Stimulated activated CD4-positive, alpha-beta T cell treated with anti-CD3 and anti-CD28 coated beads, TNF-alpha, amount 100 ng/mL, for 48 hours (primary cell): Measurements from ENCODE around the gene C9orf85.
A peak's percentile ranks its signal among the peaks of the same experiment; 100 is the strongest.

ENCODE experiments used
- DNase-seq, 3 donors: peaks; one replicate each; pipeline ENCODE4 v3.0.0-alpha.2; 2020; ENCODE audit warnings: low read depth in 3 of 3

The C9orf85 gene

GRCh38 chr9:71904076-71904475 is 7.4 kb upstream of the C9orf85 start:
- no peak for DNase-seq

GRCh38 chr9:71908825-71909224 is 2.6 kb upstream of the C9orf85 start:
- no peak for DNase-seq

- DNase-seq: peak in 1 of 3 donors; percentile 18
These were observed 1.4 kb upstream of the C9orf85 start for GRCh38 chr9:71909887-71910649.

DNA sequence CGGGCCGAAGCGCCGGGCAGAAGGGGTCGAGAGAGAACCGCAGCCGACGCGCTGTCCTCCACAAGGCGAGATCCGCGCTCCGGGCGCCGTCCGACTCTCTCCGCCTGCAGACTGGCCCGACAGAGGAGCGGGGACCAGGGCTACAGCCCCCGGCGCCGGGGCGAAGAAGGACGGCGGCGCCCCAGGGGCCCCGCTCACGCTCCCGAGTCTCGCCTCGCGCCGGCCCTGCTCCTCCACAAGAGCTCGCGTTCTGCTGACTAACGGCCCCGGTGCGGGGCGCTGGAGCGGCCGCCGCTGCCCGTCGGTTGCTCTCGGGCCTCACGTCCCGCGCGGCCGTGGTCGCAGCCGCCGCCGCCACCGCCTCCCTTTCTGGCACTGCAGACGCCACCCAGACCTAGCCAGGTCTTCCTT is 784 bp upstream of the C9orf85 start:
- peak in 1 of 3 donors; percentile 22 for DNase-seq

GRCh38 chr9:71911908-71912335 is 483 bp downstream of the C9orf85 start:
- DNase-seq: no peak

- no peak for DNase-seq
These were observed 4.1 kb downstream of the C9orf85 start for GRCh38 chr9:71915495-71915894.

GRCh38 chr9:71916834-71917534 is 5.5 kb downstream of the C9orf85 start:
- DNase-seq: peak in 1 of 3 donors; percentile 19

- DNase-seq: no peak
These were observed 7.0 kb downstream of the C9orf85 start for GRCh38 chr9:71918419-71918818.

DNA sequence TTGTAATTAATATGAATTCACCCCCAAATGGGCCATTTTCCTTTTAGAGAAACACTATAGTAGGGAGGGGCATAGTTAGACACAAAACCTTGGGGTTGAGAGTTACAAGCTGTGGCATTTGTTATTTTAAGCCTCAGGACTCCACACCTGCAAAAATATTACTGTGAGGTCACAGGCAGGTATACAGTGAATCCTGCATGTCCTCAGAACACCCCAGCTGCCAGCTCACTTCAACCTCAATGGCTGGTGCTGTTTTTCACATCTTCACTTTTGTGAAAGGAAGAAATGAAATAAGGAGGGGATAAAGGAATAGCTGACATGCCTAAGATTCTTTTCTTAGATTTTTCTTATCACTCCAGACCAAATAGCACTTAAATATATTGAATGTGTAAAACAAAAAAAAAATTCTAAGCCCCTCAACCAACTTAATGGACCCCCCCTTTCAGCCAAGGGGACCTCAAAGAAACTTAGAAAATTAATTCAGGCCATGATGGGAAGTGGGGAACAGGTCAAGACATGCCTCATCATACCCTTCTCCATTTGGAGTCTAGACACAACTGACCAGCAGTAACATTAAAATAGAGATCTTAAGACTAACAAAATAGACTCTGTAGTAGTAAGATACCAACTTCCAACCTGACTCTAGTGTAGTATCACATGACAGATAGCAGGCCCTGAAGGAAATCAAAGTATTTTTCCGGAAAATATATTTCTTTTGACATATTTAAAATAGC is 9.2 kb downstream of the C9orf85 start:
- no peak for DNase-seq

DNA sequence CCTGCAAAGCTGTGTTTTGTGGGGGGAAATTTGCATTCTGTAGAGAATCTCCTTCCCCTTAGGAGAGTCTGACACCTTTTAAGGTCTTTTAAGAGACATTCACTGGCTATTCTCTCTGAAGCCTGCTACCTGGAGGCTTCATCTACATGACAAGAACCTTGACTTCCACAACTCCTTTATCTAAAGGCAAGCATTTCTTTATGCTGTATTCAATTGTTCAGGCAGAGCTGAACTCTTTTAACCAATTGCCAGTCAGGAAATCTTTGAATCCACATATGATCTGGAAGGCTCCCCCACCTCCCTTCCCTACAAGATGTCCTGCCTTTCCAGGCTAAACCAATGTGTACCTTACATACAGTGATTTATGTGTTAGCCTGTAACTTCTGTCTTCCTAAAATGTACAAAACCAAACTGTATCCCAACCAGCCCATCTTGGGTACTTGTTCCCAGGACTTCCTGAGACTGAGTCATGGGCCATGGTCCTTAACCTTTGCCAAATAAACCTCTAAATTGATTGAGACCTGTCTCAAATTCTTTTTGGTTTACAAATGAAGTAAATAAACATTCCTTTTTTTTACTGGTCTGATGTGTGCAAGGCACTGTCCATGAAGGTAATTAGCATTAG is 9.9 kb downstream of the C9orf85 start:
- DNase-seq: no peak

GRCh38 chr9:71924576-71924975 is 13.1 kb downstream of the C9orf85 start:
- no peak for DNase-seq

GRCh38 chr9:71925834-71926233 is 14.4 kb downstream of the C9orf85 start:
- DNase-seq: no peak

DNA sequence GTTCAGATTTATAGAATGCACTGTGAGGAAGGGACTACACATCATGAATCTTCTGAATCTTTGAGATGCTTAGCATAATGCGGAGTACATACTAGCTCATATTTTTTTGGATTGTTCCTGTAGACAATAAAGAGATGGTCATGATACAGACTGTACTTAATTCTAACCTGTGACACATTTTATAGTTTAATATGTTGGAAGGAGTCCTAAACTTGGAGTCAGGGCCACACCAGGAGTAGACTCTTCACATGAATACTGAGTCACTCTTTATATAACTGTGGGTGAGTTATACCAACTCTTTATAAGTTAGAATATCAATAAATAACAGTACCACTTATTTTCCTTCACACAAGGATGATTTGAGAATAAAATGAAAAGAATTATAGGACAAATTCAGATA is 16.9 kb downstream of the C9orf85 start:
- no peak for DNase-seq

DNA sequence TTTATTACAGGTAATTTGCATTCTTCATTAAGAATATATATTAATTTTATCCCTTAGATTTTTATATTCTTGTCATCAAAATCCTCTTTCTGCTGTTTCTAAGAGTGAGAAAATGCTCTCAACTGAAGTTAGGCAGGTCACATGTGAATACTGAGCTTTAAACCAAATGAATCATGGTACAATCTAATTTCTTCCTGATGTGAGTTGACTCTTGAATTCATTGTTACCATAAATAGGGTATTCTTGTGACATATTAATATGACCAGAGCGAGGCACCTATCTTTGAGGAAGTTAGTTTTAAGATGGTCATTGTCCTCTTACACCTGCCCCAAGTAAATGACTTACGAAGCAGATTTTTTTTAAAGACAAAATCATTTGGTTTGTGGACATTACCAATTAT is 17.4 kb downstream of the C9orf85 start:
- DNase-seq: no peak

GRCh38 chr9:71929223-71929622 is 17.8 kb downstream of the C9orf85 start:
- DNase-seq: no peak

GRCh38 chr9:71929791-71930440 is 18.5 kb downstream of the C9orf85 start:
- no peak for DNase-seq

DNA sequence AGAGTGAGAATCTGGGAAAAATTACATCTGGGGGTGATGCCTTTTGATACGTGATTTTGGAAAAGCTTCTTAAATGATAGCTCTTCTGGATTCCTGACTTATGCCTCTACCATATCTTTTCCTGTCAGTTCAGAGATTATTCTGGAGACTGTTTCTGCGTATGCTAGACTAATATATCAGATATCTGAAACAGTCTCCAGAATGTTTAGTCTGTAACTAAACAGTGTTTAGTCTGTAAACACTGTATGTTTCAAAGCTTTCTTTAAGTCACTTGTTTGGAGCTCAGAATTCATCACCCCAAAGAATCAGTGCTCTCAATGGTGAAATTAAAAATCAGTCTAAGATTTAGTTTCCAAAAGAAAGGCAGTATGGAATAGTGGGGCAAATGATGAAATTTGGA is 19.7 kb downstream of the C9orf85 start:
- no peak for DNase-seq

DNA sequence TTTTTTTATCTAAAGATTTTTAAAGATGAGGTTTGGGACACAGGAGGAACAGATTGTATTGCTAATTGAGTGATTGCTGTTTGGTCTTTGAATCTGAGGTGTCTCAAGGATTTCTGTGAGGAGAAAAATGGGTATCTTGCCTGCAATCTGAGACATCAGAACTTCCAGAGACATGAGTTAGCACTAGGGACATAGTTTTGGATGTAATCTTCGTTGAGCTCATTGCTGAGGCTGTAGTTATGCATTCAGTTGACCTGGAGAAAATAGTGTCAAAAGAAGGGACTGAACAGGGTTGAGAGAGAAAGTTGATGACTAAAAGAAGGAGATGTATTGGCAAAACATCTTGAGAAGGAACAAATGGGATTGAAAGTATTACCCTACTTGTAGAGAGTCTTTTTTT is 24.6 kb downstream of the C9orf85 start:
- no peak for DNase-seq

DNA sequence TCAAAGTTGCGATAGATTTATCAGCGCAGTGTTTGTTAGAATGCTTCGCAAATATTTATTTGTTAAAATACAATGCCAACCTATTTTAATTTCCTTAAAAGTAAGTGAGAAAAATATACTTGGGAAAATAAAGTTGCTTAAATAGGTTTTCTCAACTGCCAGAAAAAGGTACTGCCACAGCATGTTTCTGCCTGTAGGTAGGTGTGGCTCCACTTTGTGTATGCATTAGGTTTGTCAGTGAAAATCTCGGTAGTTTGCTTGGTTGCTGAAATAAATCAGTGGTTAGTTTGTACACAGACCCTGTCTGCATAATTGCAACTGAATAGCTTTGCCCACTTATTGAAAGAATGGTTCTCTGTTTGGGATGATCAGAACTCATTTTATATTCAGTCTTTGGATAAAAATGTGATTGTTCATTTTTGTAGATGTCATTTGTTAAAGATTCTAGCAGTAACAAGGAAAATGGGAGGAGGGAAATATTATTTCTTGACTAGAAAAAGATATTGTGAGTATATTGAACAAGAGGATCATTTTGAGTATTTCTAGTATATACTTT is 25.7 kb downstream of the C9orf85 start:
- no peak for DNase-seq

DNA sequence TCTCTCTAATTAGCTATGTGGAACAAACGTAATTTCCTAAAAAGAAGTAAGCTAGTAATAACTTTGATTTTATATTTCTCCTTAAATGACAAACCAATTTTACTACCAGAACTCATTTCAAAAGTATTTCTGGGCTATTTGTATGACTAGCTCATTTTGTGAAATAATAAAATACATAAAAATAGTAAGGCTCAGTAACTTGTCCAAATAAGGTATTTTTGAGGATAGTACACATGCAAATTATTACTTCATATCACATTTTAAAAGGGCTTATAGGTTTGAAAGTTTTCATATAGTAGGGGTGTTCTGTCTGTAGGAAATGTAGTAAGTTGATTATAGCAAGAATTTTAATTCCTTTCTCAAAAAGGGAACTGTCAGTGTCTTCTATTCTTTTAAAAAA is 26.5 kb downstream of the C9orf85 start:
- DNase-seq: no peak

GRCh38 chr9:71941060-71941568 is 29.7 kb downstream of the C9orf85 start:
- DNase-seq: no peak
